MCF 10A (cell line): Measurements from ENCODE around the gene ZFAND3. TPM values are rescaled to one million over a fixed set of nuclear protein-coding genes. Genes with fewer than 3 reads are reported as not detected.

ENCODE experiments used
- BruUV-seq: library from RNA; stranded (reverse); fragments of 400-500 nt; replicated peaks from 2 replicates; lab custom pipeline; 2021; lab: Mats Ljungman, UMichigan
- CTCF ChIA-PET: fragments of 300-600 bp; sonication (Branson Sonifier 250); formaldehyde crosslinking; extraction: SDS; loops from one replicate; lab custom pipeline; 2021; ENCODE audit warnings: antibody characterized with exemption, inconsistent platforms; lab: Yijun Ruan, JAX
- POLR2A ChIA-PET: fragments of 300-600, 350-650 bp; sonication (Branson Sonifier 250); formaldehyde crosslinking; extraction: SDS; loops from one replicate; lab custom pipeline; 2020; ENCODE audit warnings: antibody characterized with exemption, inconsistent platforms; lab: Yijun Ruan, JAX
- DNase-seq: peaks from one replicate; pipeline ENCODE4 v3.0.0-alpha.2; 2018; ENCODE audit not compliant: unreplicated experiment
- H3K27ac Mint-ChIP-seq: one replicate; pipeline ENCODE4 v1.8.0; 2022; ENCODE audit warnings: mild to moderate bottlenecking, low read depth, mixed read lengths; ENCODE audit not compliant: unreplicated experiment
- H3K27me3 Mint-ChIP-seq: one replicate; pipeline ENCODE4 v1.8.0; 2022; ENCODE audit warnings: mixed read lengths; ENCODE audit not compliant: insufficient read depth, unreplicated experiment
- H3K36me3 Mint-ChIP-seq: one replicate; pipeline ENCODE4 v1.8.0; 2022; ENCODE audit warnings: mild to moderate bottlenecking, moderate library complexity, mixed read lengths; ENCODE audit not compliant: insufficient read depth, unreplicated experiment
- H3K4me1 Mint-ChIP-seq: one replicate; pipeline ENCODE4 v1.8.0; 2022; ENCODE audit warnings: mixed read lengths; ENCODE audit not compliant: insufficient read depth, unreplicated experiment
- H3K4me3 Mint-ChIP-seq: one replicate; pipeline ENCODE4 v1.8.0; 2022; ENCODE audit warnings: mild to moderate bottlenecking, moderate library complexity, mixed read lengths; ENCODE audit not compliant: unreplicated experiment
- H3K9me3 Mint-ChIP-seq: one replicate; pipeline ENCODE4 v1.8.0; 2022; ENCODE audit warnings: mixed read lengths; ENCODE audit not compliant: unreplicated experiment
- CTCF ChIP-seq: fragments of 200-600 bp; IDR thresholded peaks from one replicate; pipeline ENCODE4 v1.8.0; 2022; ENCODE audit warnings: antibody characterized with exemption, mild to moderate bottlenecking; ENCODE audit not compliant: unreplicated experiment
- intact Hi-C: fragments of 100-400 bp; cut with micrococcal nuclease; formaldehyde crosslinking; loops from 2 replicates; pipeline ENCODE4 v1.14.1; 2022
- total RNA-seq: library from RNA; stranded (reverse); gene quantifications from 2 replicates; pipeline ENCODE4 v1.2.3, GENCODE V29; 2022

The ZFAND3 gene
- total RNA-seq, 1 experiment from 2014 or later = 100 TPM

GRCh38 chr6:37906121-37906520 lies 86.6 kb downstream of the ZFAND3 start:
- POLR2A ChIA-PET = interaction anchor here (0.8 kb wide), 1 partner anchor 22 kb away, joined by 3 read pairs; no protein-coding TSS in a partner anchor
- peaks cover 4% of the 10 kb centered on the region for H3K36me3 Mint-ChIP-seq
- no peak for DNase-seq
- H3K27ac Mint-ChIP-seq = no peak overlapping the region
- intact Hi-C loops = no loop called here
- CTCF ChIA-PET = interaction anchor here (0.6 kb wide), 2 partner anchors 96 to 548 kb away, joined by 4 to 6 read pairs; no protein-coding TSS in a partner anchor
- H3K4me3 Mint-ChIP-seq = no peak overlapping the region
- H3K27me3 Mint-ChIP-seq = no peaks in the 10 kb centered on the region
- H3K9me3 Mint-ChIP-seq = no peaks in the 10 kb centered on the region
- TF ChIP-seq CTCF = no peak
- no TSS peak for BruUV-seq
- H3K4me1 Mint-ChIP-seq = no peaks in the 10 kb centered on the region

DNA sequence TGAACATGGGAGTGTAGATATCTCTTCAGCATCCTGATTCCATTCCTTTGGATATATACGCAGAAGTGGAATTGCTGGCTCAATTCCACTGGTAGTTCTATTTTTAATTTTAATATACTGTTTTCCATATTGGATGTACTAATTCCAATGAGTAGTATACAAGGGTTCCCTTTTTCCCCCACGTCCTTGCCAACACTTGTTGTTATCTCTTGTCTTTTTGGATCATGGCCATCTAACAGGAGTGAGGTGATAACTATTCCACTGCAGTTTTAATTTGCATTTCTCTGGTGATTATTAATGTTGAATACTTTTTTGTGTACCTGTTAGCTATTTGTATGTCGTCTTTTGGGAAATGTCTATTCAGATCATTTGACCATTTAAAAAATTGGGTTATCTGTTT lies 91.5 kb downstream of the ZFAND3 start:
- DNase-seq = no peak
- peaks cover 6% of the 10 kb centered on the region for H3K4me1 Mint-ChIP-seq
- no peak overlapping the region for H3K27ac Mint-ChIP-seq
- no peak for TF ChIP-seq CTCF
- ChIA-PET CTCF (no interaction called here), POLR2A (interaction anchor here (1.7 kb wide), 1 partner anchor 15 kb away, joined by 4 read pairs; no protein-coding TSS in a partner anchor)
- intact Hi-C loops = no loop called here
- H3K27me3 Mint-ChIP-seq = no peaks in the 10 kb centered on the region
- peaks cover 4% of the 10 kb centered on the region for H3K36me3 Mint-ChIP-seq
- H3K4me3 Mint-ChIP-seq = no peak overlapping the region
- H3K9me3 Mint-ChIP-seq = no peaks in the 10 kb centered on the region
- BruUV-seq = no TSS peak

DNA sequence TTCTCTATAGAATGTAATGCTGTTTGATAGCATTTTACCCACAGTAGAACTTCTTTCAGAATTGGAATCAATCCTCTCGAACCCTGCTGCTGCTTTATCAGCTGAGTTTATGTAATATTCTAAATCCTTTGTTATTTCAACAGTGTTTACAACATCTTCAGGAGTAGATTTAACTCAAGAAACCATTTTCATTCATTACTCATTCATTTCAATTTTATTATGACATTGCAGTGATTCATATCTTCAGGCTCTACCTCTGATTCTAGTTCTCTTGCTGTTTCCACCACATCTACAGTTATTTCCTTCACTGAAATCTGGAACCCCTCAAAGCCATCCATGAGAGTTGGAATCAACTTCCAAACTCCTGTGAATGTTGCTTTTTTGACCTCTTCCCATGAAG lies 93.7 kb downstream of the ZFAND3 start:
- ChIA-PET CTCF (no interaction called here), POLR2A (interaction anchor here (0.6 to 1.2 kb wide), 2 partner anchors 31 to 76 kb away, joined by 3 read pairs; no protein-coding TSS in a partner anchor)
- no TSS peak for BruUV-seq
- Mint-ChIP-seq H3K27ac (no peak overlapping the region), H3K27me3 (no peaks in the 10 kb centered on the region), H3K9me3 (no peaks in the 10 kb centered on the region), H3K4me1 (peaks cover 12% of the 10 kb centered on the region), H3K36me3 (peaks cover 7% of the 10 kb centered on the region), H3K4me3 (no peak overlapping the region)
- TF ChIP-seq CTCF = no peak
- intact Hi-C loops = no loop called here
- DNase-seq = peak; percentile 30

DNA sequence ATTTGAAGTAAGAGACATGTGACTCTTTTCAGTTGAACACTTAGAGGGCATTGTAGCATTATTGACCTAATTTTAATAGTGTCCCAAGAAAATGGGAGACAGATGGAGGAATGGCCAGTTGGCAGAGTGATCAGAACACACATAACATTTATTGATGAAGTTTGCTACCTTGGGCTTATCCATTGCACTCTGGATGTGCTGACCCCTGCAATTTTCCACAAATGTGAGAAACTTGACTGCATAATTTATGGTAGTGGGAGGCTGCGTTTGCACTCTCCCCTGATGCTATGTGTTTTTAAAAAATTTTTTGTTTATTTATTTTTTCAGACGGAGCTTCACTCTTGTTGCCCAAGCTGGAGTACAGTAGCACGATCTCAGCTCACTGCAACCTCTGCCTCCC lies 95.9 kb downstream of the ZFAND3 start:
- POLR2A ChIA-PET = interaction anchor here (0.7 to 1.5 kb wide), 2 partner anchors 23 to 26 kb away, joined by 3 to 8 read pairs; no protein-coding TSS in a partner anchor
- TF ChIP-seq CTCF = no peak
- intact Hi-C loops = no loop called here
- H3K4me1 Mint-ChIP-seq = peaks cover 17% of the 10 kb centered on the region
- H3K9me3 Mint-ChIP-seq = no peaks in the 10 kb centered on the region
- no peak for DNase-seq
- CTCF ChIA-PET = interaction anchor here (0.6 to 1.0 kb wide), 2 partner anchors 8 to 86 kb away, joined by 4 read pairs; no protein-coding TSS in a partner anchor
- BruUV-seq = no TSS peak
- peaks cover 7% of the 10 kb centered on the region for H3K36me3 Mint-ChIP-seq
- H3K27ac Mint-ChIP-seq = no peak overlapping the region
- no peaks in the 10 kb centered on the region for H3K27me3 Mint-ChIP-seq
- H3K4me3 Mint-ChIP-seq = no peak overlapping the region
